PC-9 (cell line): ENCODE measurements around the gene DBNL. TPM values are rescaled to one million over a fixed set of nuclear protein-coding genes. Genes with fewer than 3 reads are reported as not detected.

Source experiments
- BruUV-seq: library from RNA; stranded (reverse); fragments of 400-500 nt; replicated peaks from 2 replicates; lab custom pipeline; 2021; lab: Mats Ljungman, UMichigan
- CTCF ChIA-PET: fragments of 300-600 bp; sonication (Branson Sonifier 250); formaldehyde crosslinking; loops from one replicate; lab custom pipeline; 2022; ENCODE audit warnings: antibody characterized with exemption; lab: Charles Lee
- POLR2A ChIA-PET: fragments of 300-600 bp; sonication (Branson Sonifier 250); formaldehyde crosslinking; loops from one replicate; lab custom pipeline; 2022; ENCODE audit warnings: antibody characterized with exemption; ENCODE audit not compliant: unreplicated experiment; lab: Charles Lee
- DNase-seq, 2 experiments: peaks; one replicate each; pipeline versions ENCODE4 v3.0.0 to v3.0.0-alpha.2; 2015 to 2022; ENCODE audit warnings: mixed read lengths in 1 of 2
- H2AFZ ChIP-seq: fragments of 200-600 bp; sonication (generic); 2 replicates; pipeline ENCODE4 v1.8.1; 2017; ENCODE audit warnings: antibody characterized with exemption
- H3F3A ChIP-seq: fragments of 200-600 bp; sonication (generic); 2 replicates; pipeline ENCODE4 v1.8.1; 2017; ENCODE audit warnings: antibody characterized with exemption, mild to moderate bottlenecking, low read depth; ENCODE audit not compliant: insufficient read depth
- H3K27ac ChIP-seq: fragments of 200-600 bp; sonication (generic); 2 replicates; pipeline ENCODE4 v1.6.1; 2016; ENCODE audit warnings: mixed run types
- H3K27me3 ChIP-seq: fragments of 200-600 bp; sonication (generic); 2 replicates; pipeline ENCODE4 v1.6.1; 2016; ENCODE audit warnings: low read depth, mixed run types; ENCODE audit not compliant: insufficient read depth
- H3K36me3 ChIP-seq: fragments of 200-600 bp; sonication (generic); 2 replicates; pipeline ENCODE4 v1.6.1; 2016; ENCODE audit warnings: low read depth, mixed run types
- H3K4me1 ChIP-seq: fragments of 200-600 bp; sonication (generic); replicated peaks from 2 replicates; pipeline ENCODE4 v1.6.1; 2016; ENCODE audit warnings: mixed run types; ENCODE audit not compliant: insufficient read depth
- H3K4me2 ChIP-seq: fragments of 200-600 bp; sonication (generic); 2 replicates; pipeline ENCODE4 v1.6.1; 2017; ENCODE audit warnings: mixed run types
- H3K4me3 ChIP-seq: fragments of 200-600 bp; sonication (generic); 2 replicates; pipeline ENCODE4 v1.6.1; 2016; ENCODE audit warnings: mixed run types
- H3K79me2 ChIP-seq: fragments of 200-600 bp; sonication (generic); 2 replicates; pipeline ENCODE4 v1.6.1; 2017; ENCODE audit warnings: low read depth, mixed run types
- H3K9me2 ChIP-seq: fragments of 200-600 bp; sonication (generic); 2 replicates; pipeline ENCODE4 v1.8.1; 2017; ENCODE audit warnings: mild to moderate bottlenecking; ENCODE audit not compliant: insufficient read depth
- H3K9me3 ChIP-seq: fragments of 200-600 bp; sonication (generic); 2 replicates; pipeline ENCODE4 v1.8.1; 2016; ENCODE audit warnings: low read depth; ENCODE audit not compliant: insufficient read depth
- H4K20me1 ChIP-seq: fragments of 200-600 bp; sonication (generic); 2 replicates; pipeline ENCODE4 v1.8.1; 2017; ENCODE audit not compliant: insufficient read depth
- EZH2 ChIP-seq: fragments of 200-600 bp; sonication (generic); IDR thresholded peaks from 2 replicates; pipeline ENCODE4 v1.8.0; 2017; ENCODE audit warnings: antibody characterized with exemption, low read depth
- intact Hi-C: fragments of 100-400 bp; cut with micrococcal nuclease; formaldehyde crosslinking; loops from one replicate; pipeline ENCODE4 v1.10.0; 2022; ENCODE audit not compliant: unreplicated experiment
- total RNA-seq: library from RNA; stranded (reverse); gene quantifications from 2 replicates; pipeline ENCODE4 v1.2.3, GENCODE V29; 2021
- TF ChIP-seq, protein P1 (sequence below): fragments of 200-600 bp; sonication (generic); conservative IDR thresholded peaks from 2 replicates; pipeline ENCODE4 v1.6.1; 2017; ENCODE audit warnings: mixed run types, antibody characterized with exemption, mild to moderate bottlenecking, moderate library complexity

Gene DBNL
- total RNA-seq, 1 experiment from 2014 or later, result 70.7 TPM

DNA sequence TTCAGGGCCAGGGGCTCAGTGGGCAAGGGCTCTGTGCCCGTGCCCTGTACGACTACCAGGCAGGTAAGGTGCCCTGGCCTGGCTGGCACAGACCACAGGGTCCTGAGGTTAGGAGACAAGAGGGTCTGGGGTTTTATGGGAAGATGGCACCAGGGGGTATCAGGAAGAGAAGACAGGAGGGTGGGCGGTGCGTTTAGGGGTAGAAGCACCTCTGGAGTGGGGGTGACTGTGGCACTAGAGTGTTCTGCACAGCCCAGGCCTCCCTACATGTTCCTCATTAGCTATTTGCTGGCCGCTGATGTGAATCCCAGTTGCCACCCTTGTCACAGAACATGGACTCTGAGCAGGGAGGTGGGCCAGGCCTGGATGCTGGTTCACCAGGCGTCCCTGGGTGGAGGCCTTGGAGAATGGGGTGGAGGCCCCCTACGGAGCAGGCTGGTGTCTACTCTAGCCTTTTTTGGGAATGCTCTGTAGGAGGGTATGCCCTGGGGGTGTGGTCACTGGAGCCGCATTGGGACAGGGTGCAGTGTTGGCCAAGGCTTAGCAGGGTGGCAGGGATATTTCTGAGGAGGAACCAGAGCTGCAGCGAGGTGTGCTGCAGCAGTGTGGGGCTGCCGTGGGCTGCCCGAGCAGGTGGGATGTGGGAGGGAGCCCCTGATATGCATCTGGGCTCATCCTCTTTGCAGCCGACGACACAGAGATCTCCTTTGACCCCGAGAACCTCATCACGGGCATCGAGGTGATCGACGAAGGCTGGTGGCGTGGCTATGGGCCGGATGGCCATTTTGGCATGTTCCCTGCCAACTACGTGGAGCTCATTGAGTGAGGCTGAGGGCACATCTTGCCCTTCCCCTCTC lies 15.8 kb downstream of the DBNL start:
- Histone ChIP-seq H3K9me3 (no peaks in the 10 kb centered on the region), H3K79me2 (no peaks in the 10 kb centered on the region), H3F3A (peaks cover 17% of the 10 kb centered on the region), H3K9me2 (no peaks in the 10 kb centered on the region), H4K20me1 (peaks cover 27% of the 10 kb centered on the region), H3K4me3 (no peak overlapping the region), H3K27ac (no peak overlapping the region), H3K4me2 (no peak overlapping the region), H2AFZ (no peak overlapping the region), H3K27me3 (no peaks in the 10 kb centered on the region), H3K36me3 (peaks cover 12% of the 10 kb centered on the region; the same call in 1 of the 2 replicates), H3K4me1 (no peaks in the 10 kb centered on the region)
- ChIA-PET POLR2A (no interaction called here), CTCF (no interaction called here)
- no TSS peak for BruUV-seq
- DNase-seq, result no peak
- no peak for TF ChIP-seq EZH2
- TF ChIP-seq, protein P1, sequence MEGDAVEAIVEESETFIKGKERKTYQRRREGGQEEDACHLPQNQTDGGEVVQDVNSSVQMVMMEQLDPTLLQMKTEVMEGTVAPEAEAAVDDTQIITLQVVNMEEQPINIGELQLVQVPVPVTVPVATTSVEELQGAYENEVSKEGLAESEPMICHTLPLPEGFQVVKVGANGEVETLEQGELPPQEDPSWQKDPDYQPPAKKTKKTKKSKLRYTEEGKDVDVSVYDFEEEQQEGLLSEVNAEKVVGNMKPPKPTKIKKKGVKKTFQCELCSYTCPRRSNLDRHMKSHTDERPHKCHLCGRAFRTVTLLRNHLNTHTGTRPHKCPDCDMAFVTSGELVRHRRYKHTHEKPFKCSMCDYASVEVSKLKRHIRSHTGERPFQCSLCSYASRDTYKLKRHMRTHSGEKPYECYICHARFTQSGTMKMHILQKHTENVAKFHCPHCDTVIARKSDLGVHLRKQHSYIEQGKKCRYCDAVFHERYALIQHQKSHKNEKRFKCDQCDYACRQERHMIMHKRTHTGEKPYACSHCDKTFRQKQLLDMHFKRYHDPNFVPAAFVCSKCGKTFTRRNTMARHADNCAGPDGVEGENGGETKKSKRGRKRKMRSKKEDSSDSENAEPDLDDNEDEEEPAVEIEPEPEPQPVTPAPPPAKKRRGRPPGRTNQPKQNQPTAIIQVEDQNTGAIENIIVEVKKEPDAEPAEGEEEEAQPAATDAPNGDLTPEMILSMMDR, result no peak
- intact Hi-C loops, result no loop called here

DNA sequence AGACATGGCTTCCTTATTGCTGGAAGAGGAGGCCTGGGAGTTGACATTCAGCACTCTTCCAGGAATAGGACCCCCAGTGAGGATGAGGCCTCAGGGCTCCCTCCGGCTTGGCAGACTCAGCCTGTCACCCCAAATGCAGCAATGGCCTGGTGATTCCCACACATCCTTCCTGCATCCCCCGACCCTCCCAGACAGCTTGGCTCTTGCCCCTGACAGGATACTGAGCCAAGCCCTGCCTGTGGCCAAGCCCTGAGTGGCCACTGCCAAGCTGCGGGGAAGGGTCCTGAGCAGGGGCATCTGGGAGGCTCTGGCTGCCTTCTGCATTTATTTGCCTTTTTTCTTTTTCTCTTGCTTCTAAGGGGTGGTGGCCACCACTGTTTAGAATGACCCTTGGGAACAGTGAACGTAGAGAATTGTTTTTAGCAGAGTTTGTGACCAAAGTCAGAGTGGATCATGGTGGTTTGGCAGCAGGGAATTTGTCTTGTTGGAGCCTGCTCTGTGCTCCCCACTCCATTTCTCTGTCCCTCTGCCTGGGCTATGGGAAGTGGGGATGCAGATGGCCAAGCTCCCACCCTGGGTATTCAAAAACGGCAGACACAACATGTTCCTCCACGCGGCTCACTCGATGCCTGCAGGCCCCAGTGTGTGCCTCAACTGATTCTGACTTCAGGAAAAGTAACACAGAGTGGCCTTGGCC lies 16.6 kb downstream of the DBNL start:
- CTCF ChIA-PET, result no interaction called here
- DNase-seq, result no peak
- no peak overlapping the region for H3K4me2 ChIP-seq
- H3K4me3 ChIP-seq, result no peak overlapping the region
- no peaks in the 10 kb centered on the region for H3K9me2 ChIP-seq
- H3F3A ChIP-seq, result peaks cover 22% of the 10 kb centered on the region
- POLR2A ChIA-PET, result no interaction called here
- H2AFZ ChIP-seq, result no peak overlapping the region
- no peaks in the 10 kb centered on the region for H3K79me2 ChIP-seq
- H4K20me1 ChIP-seq, result peaks cover 24% of the 10 kb centered on the region
- TF ChIP-seq, protein P1, result no peak
- no peak for TF ChIP-seq EZH2
- no peaks in the 10 kb centered on the region for H3K27me3 ChIP-seq
- no peaks in the 10 kb centered on the region for H3K4me1 ChIP-seq
- BruUV-seq, result no TSS peak
- H3K9me3 ChIP-seq, result no peaks in the 10 kb centered on the region
- H3K36me3 ChIP-seq, result peaks cover 12% of the 10 kb centered on the region; the same call in 1 of the 2 replicates
- intact Hi-C loops, result no loop called here
- H3K27ac ChIP-seq, result no peak overlapping the region

DNA sequence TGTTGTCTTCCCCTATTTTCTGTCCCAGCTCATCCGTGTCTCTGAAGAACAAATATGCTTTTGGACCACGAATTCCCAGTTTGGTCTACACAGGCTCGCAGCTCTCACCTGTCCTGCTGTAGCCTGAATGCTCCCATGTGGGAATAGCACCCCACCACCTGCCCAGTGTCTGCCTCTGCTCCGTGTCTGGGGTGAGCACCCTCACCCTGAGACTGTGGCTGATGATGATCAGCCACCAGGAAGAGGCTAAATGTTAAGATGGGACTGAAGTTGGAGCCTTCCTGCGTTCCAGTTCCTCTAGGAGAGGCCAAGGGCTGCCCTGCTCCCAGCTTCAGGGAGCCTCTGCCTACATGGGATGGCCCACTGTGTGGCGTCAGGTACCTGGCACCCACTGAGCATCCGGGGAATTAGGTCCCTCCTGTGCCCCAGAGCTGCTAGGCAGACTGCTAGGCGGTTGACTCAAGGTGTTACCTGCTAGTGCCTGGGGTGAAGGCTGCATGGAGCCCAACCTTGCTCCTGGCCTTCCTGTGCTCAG lies 17.2 kb downstream of the DBNL start:
- Histone ChIP-seq H3K9me3 (no peaks in the 10 kb centered on the region), H3K4me1 (no peaks in the 10 kb centered on the region), H2AFZ (no peak overlapping the region), H3K79me2 (no peaks in the 10 kb centered on the region), H3K4me3 (no peak overlapping the region), H3K27me3 (no peaks in the 10 kb centered on the region), H3K36me3 (peaks cover 12% of the 10 kb centered on the region; the same call in 1 of the 2 replicates), H3K9me2 (no peaks in the 10 kb centered on the region), H3F3A (peaks cover 28% of the 10 kb centered on the region), H3K4me2 (no peak overlapping the region), H4K20me1 (peaks cover 24% of the 10 kb centered on the region; the same call in 1 of the 2 replicates), H3K27ac (no peak overlapping the region)
- intact Hi-C loops, result no loop called here
- TF ChIP-seq EZH2, result no peak
- TF ChIP-seq, protein P1, result no peak
- BruUV-seq, result no TSS peak
- no peak for DNase-seq
- POLR2A ChIA-PET, result no interaction called here
- CTCF ChIA-PET, result no interaction called here
